Measurements from ENCODE around the gene RAB11FIP3. TPM values are rescaled to one million over a fixed set of nuclear protein-coding genes. Genes with fewer than 3 reads are reported as not detected.

RAB11FIP3 gene
- total and polyA plus RNA-seq, 10 donors: 12.3 to 52.7 (median 35.5) TPM

DNA sequence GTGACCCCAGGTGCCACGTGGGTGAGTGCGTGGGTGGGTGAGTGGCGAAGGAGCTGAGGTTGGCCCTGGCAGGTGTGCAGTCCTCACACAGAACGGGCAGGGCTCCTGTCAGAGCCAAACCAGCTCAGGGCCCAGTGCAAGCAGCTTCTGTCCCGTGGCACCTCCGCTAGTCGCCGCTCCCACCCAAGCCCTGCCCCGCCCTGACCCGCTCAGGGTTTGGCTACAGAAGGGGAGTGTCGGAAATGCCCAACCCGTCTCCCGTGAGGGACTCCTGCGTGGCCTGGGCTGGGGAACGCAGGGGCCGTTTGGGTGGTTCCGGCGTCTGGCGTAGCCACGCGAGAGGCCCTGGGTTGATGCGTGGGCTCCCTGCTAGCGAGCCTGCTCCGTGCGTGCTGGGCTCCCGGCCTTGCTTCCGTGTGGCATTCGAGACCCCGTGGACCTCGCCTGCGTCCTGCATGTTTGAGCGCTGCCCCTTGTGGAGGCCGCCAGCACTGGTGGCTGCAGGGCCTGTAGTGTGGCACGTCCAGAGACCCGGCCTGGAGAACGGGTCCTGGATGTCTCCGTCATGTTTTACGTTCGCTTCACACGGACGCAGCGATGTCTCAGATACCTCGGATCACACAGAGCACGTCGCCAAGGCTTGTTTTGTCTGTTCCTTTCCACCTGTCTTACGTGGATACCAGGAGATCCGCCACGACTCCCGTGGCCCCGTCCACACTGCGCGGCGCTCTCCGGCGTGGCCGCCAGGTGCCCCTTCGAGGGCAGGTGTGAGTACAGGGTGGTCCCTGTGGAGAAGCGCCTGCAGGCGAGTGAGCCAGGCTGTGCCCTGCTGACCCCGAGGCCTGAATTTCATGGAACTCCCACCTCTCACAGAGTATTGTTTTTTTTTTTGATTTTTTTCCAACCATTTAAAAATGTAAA is 112.2 kb downstream of the RAB11FIP3 start:
- no peaks in the 10 kb centered on the region for H3K9me3 ChIP-seq
- no peak overlapping the region for H3K27ac ChIP-seq
- H3K4me3 ChIP-seq: no peak overlapping the region
- no peak for TF ChIP-seq POLR2A (IDR thresholded peaks at IDR 0.05)
- TF ChIP-seq, protein P1, sequence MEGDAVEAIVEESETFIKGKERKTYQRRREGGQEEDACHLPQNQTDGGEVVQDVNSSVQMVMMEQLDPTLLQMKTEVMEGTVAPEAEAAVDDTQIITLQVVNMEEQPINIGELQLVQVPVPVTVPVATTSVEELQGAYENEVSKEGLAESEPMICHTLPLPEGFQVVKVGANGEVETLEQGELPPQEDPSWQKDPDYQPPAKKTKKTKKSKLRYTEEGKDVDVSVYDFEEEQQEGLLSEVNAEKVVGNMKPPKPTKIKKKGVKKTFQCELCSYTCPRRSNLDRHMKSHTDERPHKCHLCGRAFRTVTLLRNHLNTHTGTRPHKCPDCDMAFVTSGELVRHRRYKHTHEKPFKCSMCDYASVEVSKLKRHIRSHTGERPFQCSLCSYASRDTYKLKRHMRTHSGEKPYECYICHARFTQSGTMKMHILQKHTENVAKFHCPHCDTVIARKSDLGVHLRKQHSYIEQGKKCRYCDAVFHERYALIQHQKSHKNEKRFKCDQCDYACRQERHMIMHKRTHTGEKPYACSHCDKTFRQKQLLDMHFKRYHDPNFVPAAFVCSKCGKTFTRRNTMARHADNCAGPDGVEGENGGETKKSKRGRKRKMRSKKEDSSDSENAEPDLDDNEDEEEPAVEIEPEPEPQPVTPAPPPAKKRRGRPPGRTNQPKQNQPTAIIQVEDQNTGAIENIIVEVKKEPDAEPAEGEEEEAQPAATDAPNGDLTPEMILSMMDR (IDR thresholded peaks at IDR 0.05 in 8 of 11, conservative IDR thresholded peaks at IDR 0.05 in 3 of 11): no peak
- no peak for TF ChIP-seq POLR2AphosphoS5 (IDR thresholded peaks at IDR 0.05)
- peaks cover 0 to 94% (median 36%) of the 10 kb centered on the region in 6 donors for H3K36me3 ChIP-seq
- H3K27me3 ChIP-seq (replicated peaks in 1 of 7): no peaks in the 10 kb centered on the region
- intact Hi-C loops (cut with DNase I; ENCODE audit: low total_unique reads): no loop called here
- H3K4me1 ChIP-seq: peaks cover 0 to 35% (median 14%) of the 10 kb centered on the region in 6 donors
- DNase-seq: no peak
- 93 to 95% (median 94%) methylated on average over 50 to 60 of the region's 60 CpGs for WGBS, 5 donors

DNA sequence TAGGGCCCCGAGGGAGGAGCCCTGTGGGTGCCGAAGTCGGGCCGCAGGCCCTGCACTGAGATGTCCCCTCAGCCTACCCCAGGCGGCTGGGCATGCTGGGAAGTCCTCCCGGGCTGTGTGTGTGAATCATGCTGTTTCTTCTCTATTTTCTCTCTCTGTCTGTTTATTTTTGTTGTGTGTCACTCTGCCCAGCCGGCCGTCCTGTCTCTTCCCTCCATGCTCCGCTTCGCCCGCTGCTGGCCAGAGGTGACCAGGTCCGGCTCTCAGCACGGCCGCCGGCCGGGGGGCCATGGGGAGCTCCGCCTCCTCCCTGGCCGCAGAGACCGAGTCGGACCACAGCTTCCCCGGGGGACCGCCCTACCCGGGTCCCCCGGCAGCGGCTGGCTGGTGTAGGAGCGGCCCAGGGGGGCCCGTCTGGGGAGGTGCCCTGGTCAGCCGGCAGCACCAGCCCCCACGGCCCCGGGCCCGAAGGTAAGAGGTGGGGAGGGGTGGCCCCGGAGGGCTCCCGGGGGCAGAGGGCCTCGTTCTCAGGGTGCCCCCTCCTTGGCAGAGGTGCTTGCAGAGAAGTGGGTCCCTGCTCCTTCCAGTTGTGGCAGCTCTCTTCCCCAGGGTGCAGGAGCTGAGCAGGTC is 114.6 kb downstream of the RAB11FIP3 start:
- no peak for DNase-seq
- Histone ChIP-seq H3K4me3 (no peak overlapping the region), H3K4me1 (peaks cover 0 to 18% (median 0%) of the 10 kb centered on the region in 6 donors), H3K27ac (no peak overlapping the region), H3K27me3 (replicated peaks in 1 of 7) (no peaks in the 10 kb centered on the region), H3K36me3 (peaks cover 0 to 95% (median 36%) of the 10 kb centered on the region in 6 donors), H3K9me3 (no peaks in the 10 kb centered on the region)
- 92 to 96% (median 95%) methylated on average over 25 to 34 of the region's 34 CpGs for WGBS, 5 donors
- TF ChIP-seq, protein P1 (IDR thresholded peaks at IDR 0.05 in 8 of 11, conservative IDR thresholded peaks at IDR 0.05 in 3 of 11): no peak
- intact Hi-C loops (cut with DNase I; ENCODE audit: low total_unique reads): no loop called here

DNA sequence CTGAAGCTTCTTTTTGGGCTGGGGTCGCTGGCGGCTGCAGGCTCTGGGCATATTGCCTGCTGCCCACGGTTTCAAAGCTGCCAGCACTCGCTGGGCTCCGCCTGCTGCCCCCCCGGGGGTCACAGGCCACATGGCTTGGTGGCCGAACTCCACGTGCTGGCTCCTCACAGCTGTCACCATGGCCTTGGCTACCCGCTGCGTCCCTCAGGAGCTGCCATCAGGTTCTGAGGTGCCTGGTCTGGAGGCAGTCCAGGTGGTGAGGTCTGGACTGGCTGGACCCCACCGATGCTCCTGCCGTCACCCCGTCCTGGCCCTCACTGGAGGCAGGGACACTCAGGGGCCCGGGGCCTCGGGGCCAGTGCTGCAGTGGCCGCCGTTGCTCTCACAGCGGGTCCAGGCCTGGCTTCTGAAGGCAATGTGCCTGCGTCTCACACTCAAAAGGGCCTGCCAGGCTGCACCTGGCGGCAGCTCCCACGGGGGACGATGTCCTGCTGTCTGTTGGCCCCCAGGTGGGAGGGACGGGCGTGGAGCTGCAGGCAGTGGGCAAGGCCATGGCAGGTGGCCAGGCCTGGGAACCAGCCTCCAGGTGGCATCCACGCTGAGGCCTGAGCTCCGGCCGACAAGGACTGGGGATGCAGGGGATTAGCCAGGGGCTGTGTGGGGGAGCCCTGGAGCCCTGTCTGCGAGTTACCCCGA is 115.3 kb downstream of the RAB11FIP3 start:
- whole genome bisulfite sequencing, 5 donors: 90 to 96% (median 92%) methylated on average over 11 to 29 of the region's 29 CpGs
- Histone ChIP-seq H3K9me3 (no peaks in the 10 kb centered on the region), H3K4me1 (peaks cover 0 to 12% (median 0%) of the 10 kb centered on the region in 6 donors), H3K4me3 (no peak overlapping the region), H3K27me3 (replicated peaks in 1 of 7) (no peaks in the 10 kb centered on the region), H3K27ac (no peak overlapping the region), H3K36me3 (peaks cover 0 to 95% (median 35%) of the 10 kb centered on the region in 6 donors)
- no peak for DNase-seq
- TF ChIP-seq POLR2AphosphoS5 (IDR thresholded peaks at IDR 0.05): no peak
- TF ChIP-seq, protein P1 (IDR thresholded peaks at IDR 0.05 in 8 of 11, conservative IDR thresholded peaks at IDR 0.05 in 3 of 11): no peak
- no peak for TF ChIP-seq POLR2A (IDR thresholded peaks at IDR 0.05)
- intact Hi-C loops (cut with DNase I; ENCODE audit: low total_unique reads): no loop called here

Data from spleen (tissue), 11 donors.